CD14-positive monocyte (primary cell): ENCODE measurements around the gene HMCN2. TPM values are rescaled to one million over a fixed set of nuclear protein-coding genes. Genes with fewer than 3 reads are reported as not detected.

Experiments used
- DNase-seq, 3 donors: peaks; one replicate each; pipeline ENCODE4 v3.0.0-alpha.2; 2011 to 2022
- H2AFZ ChIP-seq: 2 replicates; pipeline ENCODE4 v1.6.0; 2012; ENCODE audit warnings: mild to moderate bottlenecking, low read depth, low read length, inconsistent platforms; ENCODE audit not compliant: insufficient read depth, poor library complexity, severe bottlenecking
- H3K27ac ChIP-seq, 2 donors: 1 replicate in 1 of 2; 2 replicates in 1 of 2; pipeline ENCODE4 v1.5.1; 2012 to 2013; ENCODE audit warnings: low read length in 2 of 2, control low read depth in 1 of 2, inconsistent platforms in 1 of 2, low read depth in 1 of 2, mild to moderate bottlenecking in 1 of 2
- H3K27me3 ChIP-seq, 2 donors: one replicate each; pipeline versions ENCODE4 v1.6.0 to v1.6.1; 2011 to 2013; ENCODE audit warnings: low read length in 2 of 2; ENCODE audit not compliant: control insufficient read depth in 2 of 2, insufficient read depth in 2 of 2
- H3K36me3 ChIP-seq, 2 donors: replicated peaks in 1 of 2; 1 replicate in 1 of 2; 2 replicates in 1 of 2; pipeline versions ENCODE4 v1.5.1 to v1.6.1; 2012 to 2013; ENCODE audit warnings: low read length in 2 of 2, control low read depth in 1 of 2, inconsistent platforms in 1 of 2, mild to moderate bottlenecking in 1 of 2; ENCODE audit not compliant: insufficient read depth in 2 of 2, control insufficient read depth in 1 of 2
- H3K4me1 ChIP-seq, 2 donors: 1 replicate in 1 of 2; 2 replicates in 1 of 2; pipeline versions ENCODE4 v1.5.1 to v1.6.1; 2012 to 2013; ENCODE audit warnings: low read length in 2 of 2, control low read depth in 1 of 2, inconsistent platforms in 1 of 2, mild to moderate bottlenecking in 1 of 2, moderate library complexity in 1 of 2; ENCODE audit not compliant: insufficient read depth in 2 of 2, control insufficient read depth in 1 of 2
- H3K4me2 ChIP-seq: replicated peaks from 2 replicates; pipeline ENCODE3; 2012; ENCODE audit warnings: low read length, moderate library complexity, mild to moderate bottlenecking; ENCODE audit not compliant: poor library complexity, severe bottlenecking; ENCODE audit errors: extremely low read depth
- H3K4me3 ChIP-seq, 3 experiments: fragments of 200-600 bp in 1 of 3; sonication (generic) in 1 of 3; replicated peaks in 1 of 3; 1 replicate in 2 of 3; 2 replicates in 1 of 3; pipeline ENCODE4 v1.5.1; 2011 to 2013; ENCODE audit warnings: low read length in 3 of 3, mild to moderate bottlenecking in 3 of 3, control low read depth in 2 of 3, low read depth in 2 of 3, inconsistent platforms in 1 of 3, moderate library complexity in 1 of 3
- H3K79me2 ChIP-seq: 2 replicates; pipeline ENCODE4 v1.6.0; 2012; ENCODE audit warnings: mild to moderate bottlenecking, control low read depth, inconsistent platforms, low read length, moderate library complexity; ENCODE audit not compliant: insufficient read depth
- H3K9ac ChIP-seq: 2 replicates; pipeline ENCODE4 v1.6.0; 2017; ENCODE audit warnings: low read length, mild to moderate bottlenecking; ENCODE audit not compliant: insufficient read depth, poor library complexity, severe bottlenecking
- H3K9me3 ChIP-seq, 2 donors: replicated peaks in 1 of 2; 1 replicate in 1 of 2; 2 replicates in 1 of 2; pipeline versions ENCODE4 v1.5.1 to v1.6.1; 2012 to 2013; ENCODE audit warnings: low read length in 2 of 2, control low read depth in 1 of 2; ENCODE audit not compliant: control insufficient read depth in 1 of 2, insufficient read depth in 1 of 2
- H4K20me1 ChIP-seq: 2 replicates; pipeline ENCODE4 v1.6.0; 2012; ENCODE audit warnings: mild to moderate bottlenecking, low read length, control low read depth, moderate library complexity; ENCODE audit not compliant: insufficient read depth
- H3K27ac Mint-ChIP-seq, 7 donors: one replicate each; pipeline ENCODE4 v1.8.0; 2020; ENCODE audit warnings: mild to moderate bottlenecking in 7 of 7, mixed read lengths in 7 of 7, moderate library complexity in 6 of 7, inconsistent platforms in 2 of 7
- H3K27me3 Mint-ChIP-seq, 3 donors: one replicate each; pipeline ENCODE4 v1.8.0; 2021 to 2022; ENCODE audit warnings: low read depth in 3 of 3, mild to moderate bottlenecking in 3 of 3, mixed read lengths in 3 of 3, moderate library complexity in 3 of 3, inconsistent platforms in 1 of 3
- H3K36me3 Mint-ChIP-seq, 2 donors: one replicate each; pipeline ENCODE4 v1.8.0; 2020; ENCODE audit warnings: mixed read lengths in 2 of 2, inconsistent platforms in 1 of 2, mild to moderate bottlenecking in 1 of 2
- H3K4me1 Mint-ChIP-seq: one replicate; pipeline ENCODE4 v1.8.0; 2020; ENCODE audit warnings: mild to moderate bottlenecking, mixed read lengths
- H3K4me3 Mint-ChIP-seq, 2 donors: one replicate each; pipeline ENCODE4 v1.8.0; 2020; ENCODE audit warnings: mild to moderate bottlenecking in 2 of 2, mixed read lengths in 2 of 2, moderate library complexity in 1 of 2
- H3K9me3 Mint-ChIP-seq, 7 donors: one replicate each; pipeline ENCODE4 v1.8.0; 2020 to 2022; ENCODE audit warnings: mixed read lengths in 7 of 7, mild to moderate bottlenecking in 6 of 7, moderate library complexity in 6 of 7, inconsistent platforms in 2 of 7
- WGBS: methylation state at CpG from one replicate; pipeline ENCODE4 v1.1.5; 2013; ENCODE audit warnings: missing lambda C conversion rate; ENCODE audit not compliant: insufficient coverage; 5-methylcytosine and 5-hydroxymethylcytosine counted together
- intact Hi-C, 2 donors: fragments of 100-400 bp; cut with micrococcal nuclease; formaldehyde crosslinking; loops; one replicate each; pipeline versions ENCODE4 v1.15.0 to v1.15.1; 2023
- polyA plus RNA-seq, 3 donors: library from polyadenylated mRNA; depleted of rRNA in 1 of 3; unstranded in 2 of 3; stranded (reverse) in 1 of 3; fragments of 300-500 nt in 2 of 3; fragments of >200 nt in 1 of 3; fragmentation: Illumina TruSeq in 2 of 3; gene quantifications; 1 replicate in 2 of 3; 2 replicates in 1 of 3; pipeline ENCODE4 v1.2.3, GENCODE V29; 2012 to 2021
- TF ChIP-seq, protein P1 (sequence below): fragments of 200-600 bp; IDR thresholded peaks from one replicate; pipeline ENCODE4 v1.8.0; 2022; ENCODE audit warnings: antibody characterized with exemption, mild to moderate bottlenecking

The HMCN2 gene
- polyA plus RNA-seq, 3 donors: not detected

DNA sequence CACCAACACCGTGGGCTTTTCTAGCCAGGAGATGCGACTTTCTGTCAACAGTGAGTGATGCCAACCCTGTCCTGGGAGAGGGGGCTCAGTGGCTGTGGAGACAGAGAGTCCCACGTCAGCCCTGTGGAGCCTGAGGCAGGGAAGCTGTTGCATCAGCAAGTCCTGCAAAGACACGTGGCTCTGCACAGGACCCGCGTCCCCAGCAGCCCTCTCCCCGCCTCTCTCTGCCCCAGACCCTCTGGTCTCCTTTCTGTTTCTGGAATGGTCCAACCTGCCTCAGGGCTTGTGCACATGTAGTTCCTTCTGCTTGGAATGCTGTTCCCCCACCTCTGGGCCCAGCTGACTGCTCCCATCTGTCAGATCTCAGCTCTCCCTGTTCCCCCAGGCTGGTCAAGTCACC is 60.4 kb downstream of the HMCN2 start:
- no peak overlapping the region for H3K4me2 ChIP-seq
- H3K27ac ChIP-seq: no peak overlapping the region
- no peaks in the 10 kb centered on the region for H3K79me2 ChIP-seq
- no peak overlapping the region for H3K4me3 ChIP-seq
- H3K27ac Mint-ChIP-seq: no peak overlapping the region
- intact Hi-C loops: no loop called here
- no peak overlapping the region for H2AFZ ChIP-seq
- DNase-seq: no peak
- 84% methylated on average over 7 of the region's 7 CpGs for WGBS
- H3K4me3 Mint-ChIP-seq: no peak overlapping the region
- peaks cover 0 to 24% of the 10 kb centered on the region in 2 donors for H3K27me3 ChIP-seq
- H3K4me1 ChIP-seq: no peaks in the 10 kb centered on the region
- H3K36me3 ChIP-seq: no peaks in the 10 kb centered on the region
- no peaks in the 10 kb centered on the region for H3K9me3 Mint-ChIP-seq
- H3K27me3 Mint-ChIP-seq: peaks cover 31 to 55% (median 33%) of the 10 kb centered on the region in 3 donors
- H3K9ac ChIP-seq: no peak overlapping the region
- H4K20me1 ChIP-seq: no peaks in the 10 kb centered on the region
- TF ChIP-seq, protein P1, sequence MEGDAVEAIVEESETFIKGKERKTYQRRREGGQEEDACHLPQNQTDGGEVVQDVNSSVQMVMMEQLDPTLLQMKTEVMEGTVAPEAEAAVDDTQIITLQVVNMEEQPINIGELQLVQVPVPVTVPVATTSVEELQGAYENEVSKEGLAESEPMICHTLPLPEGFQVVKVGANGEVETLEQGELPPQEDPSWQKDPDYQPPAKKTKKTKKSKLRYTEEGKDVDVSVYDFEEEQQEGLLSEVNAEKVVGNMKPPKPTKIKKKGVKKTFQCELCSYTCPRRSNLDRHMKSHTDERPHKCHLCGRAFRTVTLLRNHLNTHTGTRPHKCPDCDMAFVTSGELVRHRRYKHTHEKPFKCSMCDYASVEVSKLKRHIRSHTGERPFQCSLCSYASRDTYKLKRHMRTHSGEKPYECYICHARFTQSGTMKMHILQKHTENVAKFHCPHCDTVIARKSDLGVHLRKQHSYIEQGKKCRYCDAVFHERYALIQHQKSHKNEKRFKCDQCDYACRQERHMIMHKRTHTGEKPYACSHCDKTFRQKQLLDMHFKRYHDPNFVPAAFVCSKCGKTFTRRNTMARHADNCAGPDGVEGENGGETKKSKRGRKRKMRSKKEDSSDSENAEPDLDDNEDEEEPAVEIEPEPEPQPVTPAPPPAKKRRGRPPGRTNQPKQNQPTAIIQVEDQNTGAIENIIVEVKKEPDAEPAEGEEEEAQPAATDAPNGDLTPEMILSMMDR: no peak
- H3K9me3 ChIP-seq: no peaks in the 10 kb centered on the region
- no peaks in the 10 kb centered on the region for H3K36me3 Mint-ChIP-seq
- peaks cover 2% of the 10 kb centered on the region for H3K4me1 Mint-ChIP-seq

DNA sequence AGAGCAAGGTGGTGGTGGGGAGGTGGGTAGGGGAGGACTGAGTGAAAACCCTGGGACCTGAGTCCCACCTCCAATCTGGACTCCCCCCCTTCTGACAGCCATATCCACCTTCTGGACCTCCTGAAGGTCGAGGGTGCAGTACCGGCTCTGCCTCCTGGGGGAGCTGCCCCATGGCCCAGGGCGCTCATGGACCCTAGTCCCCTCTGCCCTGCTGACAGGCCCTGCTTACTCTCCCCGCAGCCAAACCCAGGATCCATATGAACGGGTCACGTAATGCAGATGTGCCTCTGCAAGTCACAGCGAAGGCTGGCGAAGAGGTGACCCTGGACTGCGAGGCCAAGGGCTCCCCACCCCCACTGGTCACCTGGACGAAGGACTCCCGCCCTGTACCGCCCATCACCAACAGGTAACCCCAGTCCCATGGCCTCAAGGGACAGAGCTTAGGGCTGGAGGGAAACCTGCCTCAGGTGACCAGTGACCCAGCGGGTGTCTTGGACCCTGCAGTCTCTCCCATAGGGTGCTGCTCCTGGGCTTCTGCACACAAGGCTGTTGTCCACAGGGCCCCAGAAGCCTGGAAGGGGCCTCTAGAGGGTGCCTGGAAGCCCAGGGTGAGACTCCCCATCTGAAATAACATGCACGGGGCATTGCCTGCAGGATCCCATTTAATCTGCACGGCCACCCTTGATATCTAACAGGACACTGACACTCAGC is 61.7 kb downstream of the HMCN2 start:
- H3K9me3 ChIP-seq: no peaks in the 10 kb centered on the region
- H3K4me3 ChIP-seq: no peak overlapping the region
- H2AFZ ChIP-seq: no peak overlapping the region
- no peaks in the 10 kb centered on the region for H3K79me2 ChIP-seq
- H3K4me1 ChIP-seq: no peaks in the 10 kb centered on the region
- Mint-ChIP-seq H3K4me1 (peaks cover 2% of the 10 kb centered on the region), H3K9me3 (no peaks in the 10 kb centered on the region), H3K27me3 (peaks cover 24 to 47% (median 36%) of the 10 kb centered on the region in 3 donors), H3K4me3 (no peak overlapping the region), H3K27ac (no peak overlapping the region), H3K36me3 (no peaks in the 10 kb centered on the region)
- H3K27me3 ChIP-seq: peaks cover 0 to 15% of the 10 kb centered on the region in 2 donors
- no peaks in the 10 kb centered on the region for H3K36me3 ChIP-seq
- no peak overlapping the region for H3K4me2 ChIP-seq
- no peak overlapping the region for H3K27ac ChIP-seq
- no peak for DNase-seq
- intact Hi-C loops: no loop called here
- no peak overlapping the region for H3K9ac ChIP-seq
- TF ChIP-seq, protein P1: peak; percentile 25
- 76% methylated on average over 14 of the region's 15 CpGs for WGBS
- no peaks in the 10 kb centered on the region for H4K20me1 ChIP-seq
